ENCODE data around the gene SSBP1. TPM values are rescaled to one million over a fixed set of nuclear protein-coding genes. Genes with fewer than 3 reads are reported as not detected.
"Not testable (repeated sequence)": the region's sequence is repeated elsewhere in the genome, so short reads cannot be mapped to it uniquely, and the experiment has no call there.

SSBP1 gene, protein sequence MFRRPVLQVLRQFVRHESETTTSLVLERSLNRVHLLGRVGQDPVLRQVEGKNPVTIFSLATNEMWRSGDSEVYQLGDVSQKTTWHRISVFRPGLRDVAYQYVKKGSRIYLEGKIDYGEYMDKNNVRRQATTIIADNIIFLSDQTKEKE
- 122 and 148 TPM in 2 replicates for total RNA-seq (ENCODE audit: low replicate concordance)

DNA sequence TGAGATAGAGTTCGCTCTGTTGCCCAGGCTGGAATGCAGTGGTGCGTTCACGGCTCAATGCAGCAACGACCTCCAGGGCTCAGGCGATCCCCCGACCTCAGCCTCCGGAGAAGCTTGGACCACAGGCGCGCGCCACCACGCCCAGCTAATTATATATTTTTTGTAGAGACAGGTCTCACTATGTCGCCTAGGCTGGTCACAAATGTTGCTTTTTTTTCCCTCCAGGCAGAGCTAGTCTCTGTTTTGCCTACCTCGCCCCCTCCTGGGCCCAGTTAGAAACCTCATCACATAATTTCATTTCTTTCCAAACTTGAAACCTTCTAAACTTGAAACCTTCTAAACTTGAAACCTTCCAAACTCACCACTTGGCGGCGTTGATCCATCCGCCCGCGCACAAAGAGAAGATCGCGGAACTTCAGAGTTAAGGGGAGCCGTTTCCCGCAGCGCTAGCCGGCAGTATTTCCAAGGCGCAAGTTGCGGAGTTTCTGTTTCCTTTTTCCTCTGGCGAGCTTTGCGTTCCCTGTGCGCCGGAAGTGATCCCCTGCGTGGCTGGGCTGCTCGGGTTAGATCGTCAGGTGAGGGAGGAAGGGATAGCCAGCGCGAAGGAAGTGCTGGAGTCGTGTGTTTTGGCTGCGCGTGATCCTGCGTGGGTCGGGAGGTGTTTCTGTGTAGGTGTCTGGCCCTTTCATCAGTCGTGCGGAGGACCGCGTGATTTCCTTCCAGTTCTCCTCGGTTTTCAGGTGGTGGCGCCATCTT lies at the start of gene SSBP1:
Gene SSBP1, plus strand, starts transcription at position 523 of the 756 bp plus-strand sequence. CDS start 809 bp downstream, outside the sequence.
- peak; percentile 97 for DNase-seq (ENCODE audit: low read depth)
- TF ChIP-seq, protein P1, sequence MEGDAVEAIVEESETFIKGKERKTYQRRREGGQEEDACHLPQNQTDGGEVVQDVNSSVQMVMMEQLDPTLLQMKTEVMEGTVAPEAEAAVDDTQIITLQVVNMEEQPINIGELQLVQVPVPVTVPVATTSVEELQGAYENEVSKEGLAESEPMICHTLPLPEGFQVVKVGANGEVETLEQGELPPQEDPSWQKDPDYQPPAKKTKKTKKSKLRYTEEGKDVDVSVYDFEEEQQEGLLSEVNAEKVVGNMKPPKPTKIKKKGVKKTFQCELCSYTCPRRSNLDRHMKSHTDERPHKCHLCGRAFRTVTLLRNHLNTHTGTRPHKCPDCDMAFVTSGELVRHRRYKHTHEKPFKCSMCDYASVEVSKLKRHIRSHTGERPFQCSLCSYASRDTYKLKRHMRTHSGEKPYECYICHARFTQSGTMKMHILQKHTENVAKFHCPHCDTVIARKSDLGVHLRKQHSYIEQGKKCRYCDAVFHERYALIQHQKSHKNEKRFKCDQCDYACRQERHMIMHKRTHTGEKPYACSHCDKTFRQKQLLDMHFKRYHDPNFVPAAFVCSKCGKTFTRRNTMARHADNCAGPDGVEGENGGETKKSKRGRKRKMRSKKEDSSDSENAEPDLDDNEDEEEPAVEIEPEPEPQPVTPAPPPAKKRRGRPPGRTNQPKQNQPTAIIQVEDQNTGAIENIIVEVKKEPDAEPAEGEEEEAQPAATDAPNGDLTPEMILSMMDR (IDR thresholded peaks at IDR 0.05; ENCODE audit: insufficient read depth, low read length), result peak; percentile 61
- H3K4me3 ChIP-seq (ENCODE audit: low read depth, low read length), result peak within 1 kb of the TSS; percentile 100

DNA sequence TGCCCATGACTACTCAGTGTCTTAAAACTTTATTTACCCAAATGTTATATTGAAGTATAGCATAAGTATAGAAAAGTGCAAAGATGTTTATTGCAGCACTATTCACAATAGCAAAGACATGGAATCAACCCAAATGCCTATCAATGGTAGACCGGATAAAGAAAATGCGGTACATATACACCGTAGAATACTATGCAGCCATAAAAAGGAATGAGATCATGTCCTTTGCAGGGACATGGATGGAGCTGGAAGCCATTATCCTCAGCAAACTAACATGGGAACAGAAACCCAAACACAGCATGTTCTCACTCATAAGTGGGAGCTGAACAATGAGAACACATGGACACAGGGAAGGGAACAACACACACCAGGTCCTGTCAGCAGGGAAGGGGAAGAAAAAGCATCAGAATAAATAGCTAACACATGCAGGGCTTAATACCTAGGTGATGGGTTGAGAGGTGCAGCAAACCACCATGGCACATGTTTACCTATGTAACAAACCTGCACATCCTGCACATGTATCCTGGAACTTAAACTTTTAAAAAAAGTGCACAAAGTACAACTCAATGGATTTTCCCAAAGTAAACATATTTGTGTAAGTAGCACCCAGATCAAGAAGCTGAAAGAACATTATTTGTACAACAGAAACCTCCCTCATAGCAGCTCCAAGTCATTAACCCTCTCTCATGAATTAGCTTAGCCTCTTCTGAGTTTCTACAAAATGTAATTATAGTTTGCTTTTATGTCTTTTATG lies 48.9 kb upstream of the SSBP1 start:
- not testable (repeated sequence) for DNase-seq (ENCODE audit: low read depth); H3K4me3 ChIP-seq (ENCODE audit: low read depth, low read length)

DNA sequence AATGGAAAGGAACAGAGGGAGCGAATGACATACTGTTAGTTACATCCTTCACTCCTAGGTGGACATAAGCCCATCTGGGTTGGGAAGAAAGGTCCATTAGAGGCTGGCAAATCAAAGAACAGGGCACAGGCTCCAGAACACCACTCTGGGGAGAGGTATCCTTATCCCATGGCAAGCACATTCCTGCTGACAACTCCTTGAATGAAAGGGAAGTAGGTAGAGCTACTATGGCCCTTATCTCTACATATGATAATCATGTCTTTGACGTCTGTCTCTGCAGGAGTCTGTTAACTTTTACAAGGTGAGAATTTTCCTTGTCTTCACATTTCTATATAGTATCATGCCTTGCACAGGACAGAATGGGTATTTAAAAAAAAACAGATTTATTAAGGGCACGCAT lies 46.6 kb upstream of the SSBP1 start:
- no peak for DNase-seq (ENCODE audit: low read depth)
- TF ChIP-seq, protein P1 (IDR thresholded peaks at IDR 0.05; ENCODE audit: insufficient read depth, low read length), result no peak

DNA sequence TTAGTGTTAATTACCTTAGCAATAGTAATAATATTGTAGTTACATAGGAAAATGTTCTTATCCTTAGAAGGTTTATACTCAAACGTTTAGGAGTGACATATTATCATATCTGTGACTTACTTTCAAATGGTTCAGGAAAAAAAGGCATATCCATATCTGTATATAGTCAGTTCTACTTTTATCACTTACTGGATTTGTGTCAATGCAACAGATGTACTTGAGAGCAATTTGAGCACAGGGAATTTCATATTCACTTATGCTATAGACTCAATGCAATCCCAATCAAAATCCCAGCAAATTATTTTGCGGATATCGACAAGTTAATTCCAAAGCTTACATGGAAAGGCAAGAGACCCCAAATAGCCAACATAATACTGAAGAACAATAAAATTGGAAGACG lies 46.2 kb upstream of the SSBP1 start:
- TF ChIP-seq, protein P1 (IDR thresholded peaks at IDR 0.05; ENCODE audit: insufficient read depth, low read length), result no peak

More for the DNA sequence above, 46.6 kb upstream of the SSBP1 start:
- no peak overlapping the region for H3K4me3 ChIP-seq (ENCODE audit: low read depth, low read length)

DNA sequence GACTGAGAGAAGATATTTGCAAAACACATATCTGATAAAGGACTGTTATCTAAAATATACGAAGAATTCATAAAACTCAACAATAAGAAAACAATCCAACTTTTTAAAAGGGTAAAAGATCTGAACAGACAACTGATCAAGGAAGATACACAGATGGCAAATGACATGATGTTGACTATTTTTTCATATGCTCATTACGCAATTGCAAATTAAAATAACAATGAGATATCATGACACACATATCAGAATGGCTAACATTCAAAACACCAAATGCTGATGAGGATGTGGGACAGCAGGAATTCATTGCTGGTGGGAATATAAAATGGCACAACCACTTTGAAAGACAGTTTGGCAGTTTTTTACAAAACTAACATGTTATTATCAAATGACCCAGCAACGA lies 45.1 kb upstream of the SSBP1 start:
- no peak overlapping the region for H3K4me3 ChIP-seq (ENCODE audit: low read depth, low read length)
- TF ChIP-seq, protein P1 (IDR thresholded peaks at IDR 0.05; ENCODE audit: insufficient read depth, low read length), result no peak
- no peak for DNase-seq (ENCODE audit: low read depth)

More for the DNA sequence above, 46.2 kb upstream of the SSBP1 start:
- no peak for DNase-seq (ENCODE audit: low read depth)
- no peak overlapping the region for H3K4me3 ChIP-seq (ENCODE audit: low read depth, low read length)

DNA sequence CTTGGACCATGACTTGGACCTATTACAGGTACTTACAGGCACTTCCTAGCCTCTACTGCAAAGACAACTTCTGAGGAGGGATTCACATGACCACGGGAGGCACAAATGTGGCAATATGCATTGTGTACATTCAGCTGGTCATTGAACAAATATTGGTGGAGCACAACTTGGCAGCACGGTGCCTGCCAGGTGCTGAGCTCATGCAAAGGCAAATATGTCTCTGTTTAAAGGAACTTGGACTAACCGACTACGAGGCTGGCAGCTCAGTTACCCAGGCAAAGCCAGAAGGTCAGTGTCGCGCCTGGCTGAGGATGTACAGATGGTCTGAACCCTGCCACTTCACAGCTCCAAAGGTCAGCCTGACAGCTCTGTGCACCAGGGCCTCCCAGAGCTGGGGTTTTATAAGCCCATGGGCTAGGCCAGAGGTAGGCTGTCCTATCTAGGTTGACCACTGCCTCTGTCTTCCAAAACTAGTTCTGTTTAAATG lies 42.3 kb upstream of the SSBP1 start:
- DNase-seq (ENCODE audit: low read depth), result no peak
- TF ChIP-seq, protein P1 (IDR thresholded peaks at IDR 0.05; ENCODE audit: insufficient read depth, low read length), result no peak
- no peak overlapping the region for H3K4me3 ChIP-seq (ENCODE audit: low read depth, low read length)

DNA sequence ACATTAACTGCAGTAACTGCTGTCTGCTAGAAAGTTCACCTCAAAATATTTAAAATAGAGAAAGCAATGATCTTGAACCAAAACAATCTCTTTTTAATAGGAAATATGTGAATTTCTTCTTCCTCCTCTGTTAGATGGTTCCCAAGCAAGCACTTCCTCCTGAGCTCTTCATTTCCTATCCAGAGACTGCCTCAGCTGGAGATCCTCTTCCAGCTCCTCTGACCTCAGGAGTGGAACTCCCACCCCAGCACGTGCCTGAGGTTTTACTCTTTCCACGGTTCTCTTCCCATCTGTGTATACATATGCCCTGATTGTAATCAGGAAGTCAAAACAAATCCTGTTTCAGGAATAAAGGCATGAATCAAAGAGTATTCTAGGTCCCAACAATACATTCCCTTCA lies 41.8 kb upstream of the SSBP1 start:
- DNase-seq (ENCODE audit: low read depth), result no peak
- TF ChIP-seq, protein P1 (IDR thresholded peaks at IDR 0.05; ENCODE audit: insufficient read depth, low read length), result no peak

More for the DNA sequence above, 41.8 kb upstream of the SSBP1 start:
- H3K4me3 ChIP-seq (ENCODE audit: low read depth, low read length), result no peak overlapping the region

Data from fibroblast of the aortic adventitia (primary cell).